Measurements from ENCODE around the gene NYAP2.
A peak's percentile ranks its signal among the peaks of the same experiment; 100 is the strongest.

NYAP2 gene

DNA sequence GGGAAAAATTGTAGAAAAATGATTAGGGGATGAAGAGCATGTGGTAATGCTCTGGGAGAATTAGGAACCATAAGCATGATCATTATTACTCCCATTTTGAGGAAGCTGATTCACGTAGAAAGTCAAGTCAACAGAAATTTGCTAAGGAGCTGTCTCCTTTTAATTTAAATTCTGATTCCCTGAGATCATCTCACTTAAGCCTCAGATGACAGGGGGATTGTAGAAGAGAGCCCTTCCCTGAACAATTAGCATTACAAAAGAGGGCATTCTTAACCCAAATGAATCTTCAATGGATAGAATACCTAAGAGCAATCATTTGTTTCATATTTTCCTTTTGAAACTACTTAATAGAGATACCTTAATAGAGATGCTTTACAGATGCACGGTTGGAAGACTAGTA, 267.9 kb downstream of the NYAP2 start:
- Mint-ChIP-seq H3K9me3 (no peaks in the 10 kb centered on the region), H3K4me1 (peaks cover under 1% of the 10 kb centered on the region), H3K4me3 (no peak overlapping the region), H3K27ac (no peak overlapping the region), H3K27me3 (ENCODE audit: low read depth) (peaks cover 5% of the 10 kb centered on the region), H3K36me3 (ENCODE audit: low read depth) (no peaks in the 10 kb centered on the region)
- TF ChIP-seq, protein P1, sequence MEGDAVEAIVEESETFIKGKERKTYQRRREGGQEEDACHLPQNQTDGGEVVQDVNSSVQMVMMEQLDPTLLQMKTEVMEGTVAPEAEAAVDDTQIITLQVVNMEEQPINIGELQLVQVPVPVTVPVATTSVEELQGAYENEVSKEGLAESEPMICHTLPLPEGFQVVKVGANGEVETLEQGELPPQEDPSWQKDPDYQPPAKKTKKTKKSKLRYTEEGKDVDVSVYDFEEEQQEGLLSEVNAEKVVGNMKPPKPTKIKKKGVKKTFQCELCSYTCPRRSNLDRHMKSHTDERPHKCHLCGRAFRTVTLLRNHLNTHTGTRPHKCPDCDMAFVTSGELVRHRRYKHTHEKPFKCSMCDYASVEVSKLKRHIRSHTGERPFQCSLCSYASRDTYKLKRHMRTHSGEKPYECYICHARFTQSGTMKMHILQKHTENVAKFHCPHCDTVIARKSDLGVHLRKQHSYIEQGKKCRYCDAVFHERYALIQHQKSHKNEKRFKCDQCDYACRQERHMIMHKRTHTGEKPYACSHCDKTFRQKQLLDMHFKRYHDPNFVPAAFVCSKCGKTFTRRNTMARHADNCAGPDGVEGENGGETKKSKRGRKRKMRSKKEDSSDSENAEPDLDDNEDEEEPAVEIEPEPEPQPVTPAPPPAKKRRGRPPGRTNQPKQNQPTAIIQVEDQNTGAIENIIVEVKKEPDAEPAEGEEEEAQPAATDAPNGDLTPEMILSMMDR (IDR thresholded peaks at IDR 0.05; ENCODE audit: unreplicated experiment in 3 of 3) = no peak

DNA sequence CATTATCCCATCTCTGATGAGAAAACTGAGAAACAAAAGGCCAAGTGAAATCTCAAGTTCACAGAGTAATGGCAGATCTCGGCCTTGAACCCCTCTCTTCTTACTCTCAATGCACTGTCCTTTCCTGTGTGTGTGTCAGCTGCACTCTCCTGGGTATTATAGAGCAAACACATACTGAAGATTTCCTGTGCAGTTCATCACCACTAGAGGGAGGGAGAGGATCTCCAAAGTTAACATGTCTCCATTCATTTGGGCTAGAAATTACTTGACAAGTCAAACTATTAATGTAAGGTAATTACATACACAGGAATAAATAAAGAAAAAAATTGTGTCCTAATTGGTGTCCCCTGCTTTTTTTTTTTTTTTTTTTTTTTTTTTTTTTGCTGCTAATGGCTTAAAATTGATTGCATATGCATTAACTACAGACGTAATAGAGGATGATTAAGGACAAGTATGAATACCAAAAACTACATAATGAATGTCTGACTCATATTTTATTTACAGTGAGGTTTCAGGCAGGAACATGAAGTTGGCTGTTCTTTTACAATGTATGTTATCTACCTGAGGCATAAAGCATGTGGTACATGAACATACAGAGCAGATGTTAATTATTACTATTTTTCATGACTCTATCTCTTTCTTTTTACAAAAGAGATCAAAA, 269.2 kb downstream of the NYAP2 start:
- no peaks in the 10 kb centered on the region for H3K4me1 Mint-ChIP-seq
- H3K27me3 Mint-ChIP-seq (ENCODE audit: low read depth) = no peaks in the 10 kb centered on the region
- no peaks in the 10 kb centered on the region for H3K9me3 Mint-ChIP-seq
- no peak overlapping the region for H3K4me3 Mint-ChIP-seq
- H3K36me3 Mint-ChIP-seq (ENCODE audit: low read depth) = no peaks in the 10 kb centered on the region
- no peak overlapping the region for H3K27ac Mint-ChIP-seq
- TF ChIP-seq, protein P1 (IDR thresholded peaks at IDR 0.05; ENCODE audit: unreplicated experiment in 3 of 3) = peak; percentile 77 to 80 (median 78)

DNA sequence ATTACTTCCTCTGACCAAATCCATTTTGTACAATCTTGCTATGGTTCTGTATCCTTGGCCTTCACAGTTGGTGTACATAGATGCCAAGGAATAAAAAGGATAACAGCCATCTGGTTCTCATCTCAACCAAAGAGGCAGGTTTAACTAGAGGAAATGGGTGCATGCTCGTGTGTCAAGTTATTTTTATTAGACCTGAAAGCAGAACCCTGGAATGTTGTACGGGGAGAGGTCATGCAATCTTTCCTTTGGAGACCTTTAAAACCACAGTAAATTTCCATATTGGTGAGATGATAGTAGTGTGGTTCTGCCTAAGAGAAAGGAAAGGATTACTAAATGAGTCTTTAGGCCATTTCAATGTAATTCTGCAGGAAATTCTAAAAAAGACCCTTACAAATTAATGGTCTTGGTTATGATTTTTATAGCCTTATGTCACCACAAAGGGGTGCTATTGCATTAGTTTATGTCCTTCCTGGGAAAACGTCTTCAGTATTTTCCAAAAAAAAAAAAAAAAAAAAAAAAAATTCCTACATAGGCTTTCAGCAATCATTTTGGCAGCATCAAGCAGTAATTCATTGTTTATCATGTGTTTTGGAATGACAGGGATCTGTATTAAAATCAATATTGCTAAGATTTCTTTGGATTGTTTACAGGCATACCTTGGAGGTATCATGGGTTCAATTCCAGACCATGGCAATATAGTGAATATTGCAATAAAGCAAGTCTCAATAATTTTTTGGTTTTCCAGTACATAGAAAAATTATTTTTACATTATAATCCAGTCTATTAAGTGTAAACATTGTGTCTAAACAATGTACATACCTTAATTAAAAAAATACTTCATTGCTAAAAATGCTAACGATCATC, 270.8 kb downstream of the NYAP2 start:
- H3K27me3 Mint-ChIP-seq (ENCODE audit: low read depth) = no peaks in the 10 kb centered on the region
- TF ChIP-seq, protein P1 (IDR thresholded peaks at IDR 0.05; ENCODE audit: unreplicated experiment in 3 of 3) = peak; percentile 53 to 71 (median 55)
- no peaks in the 10 kb centered on the region for H3K4me1 Mint-ChIP-seq
- no peak overlapping the region for H3K4me3 Mint-ChIP-seq
- no peak overlapping the region for H3K27ac Mint-ChIP-seq
- no peaks in the 10 kb centered on the region for H3K36me3 Mint-ChIP-seq (ENCODE audit: low read depth)
- no peaks in the 10 kb centered on the region for H3K9me3 Mint-ChIP-seq

DNA sequence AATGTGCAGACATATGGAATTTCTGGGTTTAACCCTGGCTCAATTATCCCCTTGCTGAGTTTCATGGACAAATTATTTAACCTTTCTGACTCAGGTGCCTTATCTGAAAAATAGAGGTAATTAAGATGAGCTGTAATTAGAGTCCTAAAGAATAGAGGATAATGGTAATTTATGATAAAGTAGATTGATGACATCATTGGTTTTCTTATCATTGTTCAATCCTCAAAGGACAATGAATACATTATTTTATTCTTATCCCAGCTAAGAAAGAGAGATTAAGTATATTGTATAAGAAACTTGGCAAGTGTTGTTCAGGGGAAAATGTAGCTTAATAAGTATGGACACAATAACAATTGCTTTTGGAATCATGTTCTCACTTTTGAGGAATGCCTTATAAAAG, 279.3 kb downstream of the NYAP2 start:
- Mint-ChIP-seq H3K36me3 (ENCODE audit: low read depth) (no peaks in the 10 kb centered on the region), H3K4me1 (no peaks in the 10 kb centered on the region), H3K27ac (no peak overlapping the region), H3K9me3 (no peaks in the 10 kb centered on the region), H3K27me3 (ENCODE audit: low read depth) (no peaks in the 10 kb centered on the region), H3K4me3 (no peak overlapping the region)
- TF ChIP-seq, protein P1 (IDR thresholded peaks at IDR 0.05; ENCODE audit: unreplicated experiment in 3 of 3) = no peak

DNA sequence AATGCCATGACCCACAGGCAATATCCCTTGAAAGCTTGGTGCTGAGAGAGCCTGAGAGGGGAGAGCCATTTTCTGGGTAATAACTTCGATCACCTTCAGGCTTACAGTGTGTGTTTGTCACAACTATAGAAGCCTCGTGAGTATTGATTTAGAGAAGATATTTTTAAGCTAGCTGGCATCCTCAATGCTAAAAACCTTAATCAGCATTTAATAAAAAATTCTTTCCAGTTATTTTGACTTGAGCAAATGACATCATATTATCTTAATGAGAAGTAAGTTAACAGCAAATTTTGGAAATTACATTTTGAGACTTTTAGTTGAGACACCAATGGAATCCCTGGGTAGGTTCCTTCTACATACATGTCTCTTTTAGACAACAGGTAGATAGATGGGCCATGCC, 283.7 kb downstream of the NYAP2 start:
- Mint-ChIP-seq H3K36me3 (ENCODE audit: low read depth) (no peaks in the 10 kb centered on the region), H3K27me3 (ENCODE audit: low read depth) (no peaks in the 10 kb centered on the region), H3K4me1 (no peaks in the 10 kb centered on the region), H3K9me3 (no peaks in the 10 kb centered on the region), H3K27ac (no peak overlapping the region), H3K4me3 (no peak overlapping the region)
- TF ChIP-seq, protein P1 (IDR thresholded peaks at IDR 0.05; ENCODE audit: unreplicated experiment in 3 of 3) = no peak
